Right hindlimb (tissue), 1 donor: ENCODE measurements around the gene SLC38A2.
"Not testable (repeated sequence)": the region's sequence is repeated elsewhere in the genome, so short reads cannot be mapped to it uniquely, and the experiment has no call there.

Experiments used
- DNase-seq: peaks from one replicate; pipeline ENCODE4 v3.0.0-alpha.2; 2018

The SLC38A2 gene

GRCh38 chr12:46359667-46360280 is 12.8 kb downstream of the SLC38A2 start:
- no peak for DNase-seq

GRCh38 chr12:46358791-46359666 is 13.5 kb downstream of the SLC38A2 start:
- no peak for DNase-seq

GRCh38 chr12:46358325-46358700 is 14.3 kb downstream of the SLC38A2 start:
- DNase-seq, result no peak

- DNase-seq, result no peak
Measured at GRCh38 chr12:46357438-46358324, 14.9 kb downstream of the SLC38A2 start.

- no peak for DNase-seq
Measured at GRCh38 chr12:46356655-46357437, 15.7 kb downstream of the SLC38A2 start.

- DNase-seq, result no peak
Measured at GRCh38 chr12:46354802-46355199, 17.8 kb downstream of the SLC38A2 start.

- DNase-seq, result no peak
Measured at GRCh38 chr12:46354111-46354801, 18.3 kb downstream of the SLC38A2 start.

GRCh38 chr12:46351886-46352650 is 20.5 kb downstream of the SLC38A2 start:
- no peak for DNase-seq

GRCh38 chr12:46351138-46351537 is 21.4 kb downstream of the SLC38A2 start:
- DNase-seq, result no peak

- DNase-seq, result no peak
Measured at GRCh38 chr12:46349253-46349652, 23.3 kb downstream of the SLC38A2 start.

- DNase-seq, result no peak
Measured at GRCh38 chr12:46343118-46343852, 29.3 kb downstream of the SLC38A2 start.

- DNase-seq, result peak; percentile 46
Measured at GRCh38 chr12:46342562-46343033, 30.0 kb downstream of the SLC38A2 start.

- no peak for DNase-seq
Measured at GRCh38 chr12:46339051-46339450, 33.5 kb downstream of the SLC38A2 start.

GRCh38 chr12:46332260-46332659 is 40.3 kb downstream of the SLC38A2 start:
- no peak for DNase-seq

- DNase-seq, result not testable (repeated sequence)
Measured at GRCh38 chr12:46325075-46325474, 47.5 kb downstream of the SLC38A2 start.

- no peak for DNase-seq
Measured at GRCh38 chr12:46320731-46321130, 51.8 kb downstream of the SLC38A2 start.

GRCh38 chr12:46318037-46318436 is 54.5 kb downstream of the SLC38A2 start:
- no peak for DNase-seq
